UCSD-AML1 (cell line): Measurements from ENCODE around the gene MED28.
A peak's percentile ranks its signal among the peaks of the same experiment; 100 is the strongest.
"Not testable (repeated sequence)": the region's sequence is repeated elsewhere in the genome, so short reads cannot be mapped to it uniquely, and the experiment has no call there.

Experiments used
- DNase-seq: peaks from one replicate; lab custom pipeline; 2025; ENCODE audit not compliant: unreplicated experiment; lab: John Stamatoyannopoulos, UW

The MED28 gene, protein sequence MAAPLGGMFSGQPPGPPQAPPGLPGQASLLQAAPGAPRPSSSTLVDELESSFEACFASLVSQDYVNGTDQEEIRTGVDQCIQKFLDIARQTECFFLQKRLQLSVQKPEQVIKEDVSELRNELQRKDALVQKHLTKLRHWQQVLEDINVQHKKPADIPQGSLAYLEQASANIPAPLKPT

DNA sequence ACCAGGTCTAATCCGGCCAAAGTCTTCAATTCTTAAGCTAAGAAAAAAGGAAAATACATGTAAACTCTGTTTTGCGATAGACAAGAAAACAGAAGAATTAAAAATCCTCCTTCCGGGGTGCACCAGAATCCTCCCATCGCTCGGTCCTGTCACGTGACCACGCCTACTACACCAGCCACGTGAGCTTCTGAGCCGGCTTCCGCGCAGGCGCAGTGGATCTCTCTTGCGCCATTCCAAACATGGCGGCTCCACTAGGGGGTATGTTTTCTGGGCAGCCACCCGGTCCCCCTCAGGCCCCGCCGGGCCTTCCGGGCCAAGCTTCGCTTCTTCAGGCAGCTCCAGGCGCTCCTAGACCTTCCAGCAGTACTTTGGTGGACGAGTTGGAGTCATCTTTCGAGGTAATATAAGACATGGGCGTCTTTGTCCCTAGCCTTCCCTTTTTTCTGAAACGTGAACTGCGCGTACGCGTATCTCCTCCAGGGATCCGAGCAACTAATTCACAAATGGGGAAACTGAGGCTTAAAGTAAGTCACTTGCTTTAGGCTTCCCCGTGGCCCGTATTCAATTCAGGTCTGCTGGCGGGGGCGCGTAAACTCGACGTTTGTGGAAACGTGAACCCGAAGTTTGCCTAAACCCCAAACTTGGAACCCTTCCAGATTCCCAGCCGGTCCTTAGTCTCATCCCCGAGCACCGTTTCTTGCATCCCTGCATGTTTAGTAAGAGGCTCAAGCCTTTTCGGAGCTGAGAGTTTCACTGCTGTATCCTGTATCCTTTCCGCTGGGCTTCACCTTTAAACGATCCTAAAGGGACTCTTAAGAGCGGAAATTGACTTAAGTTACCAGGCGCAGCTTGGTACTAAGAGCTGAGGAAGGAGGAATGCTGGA is at the start of gene MED28:
MED28 (plus strand) TSS at position 226 of the 884 bp plus-strand sequence; CDS start at position 240, 14 bp downstream.
- peak; percentile 93 for DNase-seq

DNA sequence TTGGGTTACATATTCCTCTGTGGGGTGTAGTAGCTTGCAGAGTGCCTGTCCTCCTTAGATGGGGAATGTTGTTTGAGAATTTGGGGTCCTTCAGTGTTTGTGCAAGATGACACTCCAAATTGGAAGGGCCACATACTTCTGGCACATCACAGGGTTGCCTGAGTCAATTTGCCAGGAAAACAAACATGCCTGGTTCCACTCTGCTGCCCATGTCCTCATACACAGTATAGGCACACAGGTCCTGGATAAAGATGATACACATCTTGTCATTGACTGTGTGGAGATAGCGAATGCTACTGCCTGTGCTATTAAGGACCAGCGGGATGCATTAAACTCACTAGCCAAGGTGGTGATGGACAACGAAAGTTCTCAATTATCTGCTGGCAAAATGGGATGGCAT is 48.6 kb upstream of the MED28 start:
- DNase-seq, result no peak

DNA sequence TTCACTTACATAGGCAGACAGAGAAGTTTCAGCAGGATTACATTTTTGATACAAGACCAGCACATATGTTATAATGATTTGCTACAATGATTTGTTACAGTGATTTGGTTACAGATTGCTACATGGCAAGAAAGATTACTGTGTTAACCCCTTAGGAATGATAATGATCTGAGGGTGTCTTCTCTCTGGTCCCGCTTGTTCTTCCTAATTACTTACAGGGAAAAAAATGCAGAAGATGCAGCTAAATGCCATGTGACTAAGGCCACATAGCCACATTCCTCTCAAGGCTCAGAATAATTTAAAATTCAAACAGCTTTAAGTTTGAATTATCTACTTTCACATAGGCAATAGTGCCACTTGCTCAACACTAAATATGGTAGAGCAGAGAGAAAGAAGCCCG is 47.2 kb upstream of the MED28 start:
- no peak for DNase-seq

DNA sequence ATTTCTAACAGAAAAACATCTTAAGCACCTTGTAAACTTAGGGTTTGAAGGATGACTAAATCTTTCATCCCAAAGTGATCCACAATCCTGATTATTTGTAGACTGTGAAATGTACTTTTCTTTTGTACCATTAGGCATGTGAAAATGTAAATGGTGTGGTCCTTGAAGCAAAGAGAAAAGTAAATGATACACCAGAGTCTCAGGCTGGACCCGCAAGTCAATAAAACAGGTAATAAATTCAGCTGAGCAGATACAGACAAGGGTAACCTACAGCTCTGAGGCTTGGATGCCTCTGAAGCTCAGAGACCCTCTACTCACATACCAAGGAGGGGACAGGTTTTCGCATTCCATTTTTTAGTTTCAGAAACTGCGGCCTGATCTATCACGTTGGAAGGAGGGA is 40.2 kb upstream of the MED28 start:
- no peak for DNase-seq

DNA sequence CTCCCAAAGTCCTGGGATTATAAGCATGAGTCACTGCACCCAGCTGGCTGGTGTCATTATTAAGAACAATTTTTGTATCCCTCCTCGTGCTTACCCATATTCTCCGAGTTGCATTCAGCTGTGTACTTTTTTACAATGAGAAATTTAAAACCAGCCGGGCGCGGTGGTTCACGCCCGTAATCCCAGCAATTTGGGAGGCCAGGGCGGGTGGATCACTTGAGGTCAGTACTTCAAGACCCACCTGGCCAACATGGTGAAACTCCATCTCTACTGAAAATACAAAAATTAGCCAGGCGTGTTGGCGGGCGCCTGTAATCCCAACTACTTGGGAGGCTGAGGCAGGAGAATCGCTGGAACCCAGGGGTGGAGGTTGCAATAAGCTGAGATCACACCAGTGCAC is 39.3 kb upstream of the MED28 start:
- DNase-seq, result not testable (repeated sequence)

DNA sequence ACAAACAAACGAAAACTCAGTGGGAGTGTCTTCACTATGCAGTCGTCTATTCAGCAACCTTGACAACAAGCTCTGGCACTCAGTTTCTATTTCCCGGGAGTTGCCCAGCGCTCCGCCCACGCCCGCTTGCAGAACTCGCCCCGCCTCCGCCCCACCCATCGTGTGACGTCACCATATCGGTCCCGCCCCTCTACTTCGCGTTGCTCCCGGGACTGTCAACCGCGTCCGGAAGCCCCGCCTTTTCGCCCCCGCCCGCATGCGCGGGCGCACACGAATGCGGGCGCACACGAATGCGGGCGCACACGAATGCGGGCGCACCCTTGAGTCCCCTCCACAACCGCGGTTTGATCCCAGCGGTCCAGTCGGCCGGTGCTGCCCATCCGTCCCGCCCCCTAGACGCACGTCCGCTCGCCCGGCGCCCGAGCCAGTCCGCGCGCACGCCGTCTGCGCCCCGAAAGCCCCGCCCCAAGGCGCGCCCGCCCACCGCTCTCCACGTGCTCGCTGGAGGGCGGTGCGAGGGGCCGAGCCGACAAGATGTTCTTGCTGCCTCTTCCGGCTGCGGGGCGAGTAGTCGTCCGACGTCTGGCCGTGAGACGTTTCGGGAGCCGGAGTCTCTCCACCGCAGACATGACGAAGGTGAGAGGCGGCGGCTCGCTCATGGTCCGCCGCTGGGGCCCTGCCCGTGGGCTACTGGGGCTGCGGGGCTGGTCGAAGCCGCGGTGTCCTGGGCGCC is 37.3 kb upstream of the MED28 start, which contains the start of gene LAP3:
LAP3 (plus strand) TSS at position 267 of the 733 bp plus-strand sequence; CDS start at position 535, 268 bp downstream.
- peak; percentile 99 for DNase-seq

DNA sequence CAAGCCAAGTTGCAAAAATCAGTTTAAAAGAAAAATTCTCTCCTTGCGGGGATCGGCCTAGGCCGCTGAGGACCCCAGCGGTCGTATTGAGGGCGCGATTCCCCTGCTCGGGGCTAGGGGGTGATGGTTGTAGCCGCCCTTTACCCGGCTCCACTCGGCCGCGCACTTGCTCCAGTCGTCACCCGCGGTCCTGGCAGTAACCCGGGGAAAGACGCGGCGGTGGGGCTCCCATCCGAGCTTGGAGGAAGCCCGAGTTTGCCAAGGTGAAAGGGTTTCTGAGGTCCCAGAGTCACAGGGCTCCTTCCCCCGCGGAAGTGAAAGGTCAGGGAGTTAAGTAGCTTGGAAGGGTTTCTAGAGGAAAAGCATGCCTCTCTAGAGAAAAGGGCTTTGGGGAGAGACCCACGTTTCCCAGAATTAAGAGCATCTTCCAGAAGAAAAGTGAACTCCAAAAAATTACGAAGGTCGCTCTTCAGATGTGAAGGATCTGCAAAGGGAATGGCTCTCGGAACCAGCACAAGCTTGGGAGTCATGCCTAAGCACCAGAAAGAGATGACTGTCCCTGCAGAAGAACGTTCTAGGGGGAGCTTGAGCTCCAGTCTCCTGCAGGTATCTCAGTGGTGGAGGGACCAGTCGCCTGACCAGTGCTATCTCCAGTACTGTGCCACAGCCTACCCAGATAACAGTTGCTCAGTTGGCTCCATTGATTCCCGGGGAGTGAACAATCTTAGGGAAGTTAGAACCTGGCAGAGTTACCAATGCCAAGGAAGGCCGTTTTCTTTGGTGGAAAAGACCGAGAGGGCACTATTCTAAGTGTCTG is 36.6 kb upstream of the MED28 start:
- DNase-seq, result peak; percentile 43

DNA sequence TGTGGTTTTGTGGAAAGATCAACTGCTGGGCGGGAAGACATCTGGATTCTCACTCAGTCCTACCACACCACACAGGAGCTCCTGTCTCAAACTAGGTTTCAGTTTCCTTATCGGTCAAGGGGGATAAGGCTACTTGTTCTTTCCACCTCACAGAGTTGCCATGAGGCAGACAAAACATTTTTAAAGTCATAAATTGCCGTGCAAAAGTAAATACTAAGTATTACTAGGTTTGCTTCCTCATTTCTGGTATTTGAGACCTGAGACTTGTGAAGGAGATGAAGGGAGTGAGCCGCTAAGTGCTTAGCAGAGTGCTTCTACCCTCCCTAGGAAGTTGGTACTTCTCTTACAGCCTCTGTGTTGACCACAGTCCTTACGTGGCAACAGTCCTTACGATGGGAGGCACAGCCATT is 36.0 kb upstream of the MED28 start:
- DNase-seq, result no peak

DNA sequence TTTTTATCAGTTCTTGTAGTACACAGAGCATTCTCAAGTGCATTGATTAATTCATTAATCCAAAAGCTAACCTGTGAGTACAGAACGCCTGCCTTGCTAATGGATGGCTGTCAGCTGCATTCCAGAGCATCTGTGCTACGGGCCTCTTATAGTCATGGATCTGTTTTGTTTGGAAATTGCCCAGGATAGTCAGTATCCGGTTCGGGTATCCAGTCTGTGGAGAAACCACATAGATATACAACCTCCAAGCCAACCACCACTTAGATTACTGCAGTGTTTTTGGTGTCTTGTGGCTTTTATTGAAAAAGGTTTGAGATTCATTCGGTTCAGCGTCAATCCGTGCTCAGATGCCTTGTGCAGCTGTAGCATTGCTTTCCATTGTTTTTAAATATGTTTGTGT is 33.5 kb upstream of the MED28 start:
- DNase-seq, result no peak

DNA sequence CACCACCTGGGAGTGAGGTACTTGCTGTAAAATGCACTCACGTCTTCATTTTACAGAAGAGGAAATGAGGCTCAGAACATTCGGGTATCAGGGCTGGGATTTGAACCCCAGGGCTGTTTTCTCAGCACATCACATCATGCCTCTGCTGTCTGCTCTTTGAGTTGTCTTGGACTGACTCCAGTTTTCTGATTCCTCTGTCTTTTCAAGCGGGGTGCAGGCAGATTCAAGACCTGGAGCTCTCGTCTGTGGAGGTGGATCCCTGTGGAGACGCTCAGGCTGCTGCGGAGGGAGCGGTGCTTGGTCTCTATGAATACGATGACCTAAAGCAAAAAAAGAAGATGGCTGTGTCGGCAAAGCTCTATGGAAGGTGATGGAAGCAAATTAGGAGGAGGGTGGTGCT is 31.2 kb upstream of the MED28 start:
- DNase-seq, result no peak

DNA sequence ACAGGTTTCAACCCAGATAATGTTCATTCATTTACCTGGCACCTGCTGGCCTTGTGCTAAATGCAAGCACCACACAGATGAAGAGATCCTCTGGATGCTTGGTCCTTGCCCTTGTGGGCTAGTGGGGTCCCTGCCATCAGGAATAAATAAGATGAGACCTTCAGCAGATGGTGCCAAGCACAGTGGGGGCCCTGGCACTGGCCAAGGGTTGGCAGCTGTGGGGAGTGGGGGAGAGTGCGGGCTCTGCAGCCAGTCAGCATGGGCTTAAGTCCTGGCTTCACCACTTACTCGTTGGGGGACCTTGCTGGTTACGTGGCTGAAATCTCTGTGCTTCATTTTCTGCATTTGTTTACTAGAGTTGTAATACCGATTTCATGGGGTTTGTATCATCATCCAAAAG is 30.5 kb upstream of the MED28 start:
- DNase-seq, result no peak

DNA sequence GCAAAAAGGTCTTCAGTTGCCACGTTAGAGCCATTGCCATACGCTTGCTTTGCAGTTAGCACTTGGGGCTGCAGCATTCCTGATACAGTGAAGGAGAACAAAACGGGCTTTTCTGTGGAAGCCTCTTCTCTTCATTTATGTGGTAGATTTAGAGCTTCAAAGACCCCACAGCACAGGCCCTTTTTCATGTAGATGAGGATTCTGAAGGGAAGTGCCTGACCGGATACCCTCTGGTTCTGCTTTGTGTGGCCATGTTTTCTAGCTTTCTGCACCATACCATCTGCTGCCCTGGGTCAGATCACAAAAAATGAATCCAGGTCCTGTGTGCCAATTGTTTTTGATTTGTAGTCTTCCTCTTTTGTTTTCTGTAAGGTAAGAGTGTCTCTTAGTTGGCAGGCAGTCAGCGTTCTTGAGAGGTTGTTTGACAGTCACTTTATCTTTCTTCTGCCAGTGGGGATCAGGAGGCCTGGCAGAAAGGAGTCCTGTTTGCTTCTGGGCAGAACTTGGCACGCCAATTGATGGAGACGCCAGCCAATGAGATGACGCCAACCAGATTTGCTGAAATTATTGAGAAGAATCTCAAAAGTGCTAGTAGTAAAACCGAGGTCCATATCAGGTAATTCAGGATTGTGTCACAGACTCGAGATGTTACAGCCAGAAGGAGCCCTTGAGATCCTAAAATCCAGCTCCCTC is 29.8 kb upstream of the MED28 start:
- DNase-seq, result no peak

DNA sequence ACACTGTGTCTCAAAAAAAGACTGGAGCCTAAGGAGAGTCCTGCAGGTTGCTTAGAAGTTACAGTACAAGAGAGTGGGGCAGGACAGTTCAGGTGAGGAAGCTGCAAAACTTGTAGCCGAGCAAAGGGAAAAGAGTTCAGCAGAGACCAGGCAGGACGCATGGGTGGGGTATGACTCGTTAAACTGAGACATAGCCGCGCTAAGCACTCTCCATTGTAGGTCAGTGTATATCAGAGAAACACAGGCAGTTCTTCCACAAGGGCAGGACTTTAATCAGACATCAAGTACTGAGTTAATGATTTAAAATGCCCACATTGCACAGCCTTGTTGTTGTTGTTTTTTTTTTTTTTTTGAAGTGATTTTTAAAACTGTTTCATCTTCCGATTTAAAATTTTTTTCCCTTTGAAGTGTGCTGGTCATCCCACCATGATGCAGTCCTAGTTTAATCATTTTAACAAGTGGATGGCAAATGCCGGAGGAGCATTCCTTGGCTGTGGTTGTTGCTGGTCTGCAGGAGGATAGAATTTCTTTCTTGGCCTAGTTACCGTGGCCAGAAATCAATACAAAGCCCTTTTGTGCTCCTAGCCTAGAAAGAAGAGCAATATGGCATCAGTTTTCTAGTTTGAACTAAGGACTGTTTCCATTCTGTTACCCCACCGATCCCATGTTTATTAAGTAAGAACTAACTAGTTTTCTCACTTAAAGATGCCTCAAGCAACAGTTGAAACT is 27.2 kb upstream of the MED28 start:
- no peak for DNase-seq

DNA sequence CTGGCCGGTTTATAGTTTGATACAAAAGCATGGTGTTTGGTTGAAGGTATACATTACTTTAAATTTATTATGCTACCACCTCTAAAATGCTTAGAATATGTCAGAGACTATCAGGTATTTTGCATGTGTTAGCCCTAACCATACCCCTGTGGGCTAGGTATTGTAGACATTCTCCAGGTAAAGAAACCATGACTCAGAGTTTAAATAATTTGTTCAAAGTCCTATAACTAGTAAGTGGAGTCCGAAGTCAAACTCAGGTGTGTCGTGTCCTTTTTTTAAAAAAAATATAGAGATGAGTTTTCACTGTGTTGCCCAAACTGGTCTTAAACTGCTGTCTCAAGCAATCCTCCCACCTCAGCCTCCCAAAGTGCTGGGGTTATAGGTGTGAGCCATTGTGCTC is 25.1 kb upstream of the MED28 start:
- DNase-seq, result no peak

DNA sequence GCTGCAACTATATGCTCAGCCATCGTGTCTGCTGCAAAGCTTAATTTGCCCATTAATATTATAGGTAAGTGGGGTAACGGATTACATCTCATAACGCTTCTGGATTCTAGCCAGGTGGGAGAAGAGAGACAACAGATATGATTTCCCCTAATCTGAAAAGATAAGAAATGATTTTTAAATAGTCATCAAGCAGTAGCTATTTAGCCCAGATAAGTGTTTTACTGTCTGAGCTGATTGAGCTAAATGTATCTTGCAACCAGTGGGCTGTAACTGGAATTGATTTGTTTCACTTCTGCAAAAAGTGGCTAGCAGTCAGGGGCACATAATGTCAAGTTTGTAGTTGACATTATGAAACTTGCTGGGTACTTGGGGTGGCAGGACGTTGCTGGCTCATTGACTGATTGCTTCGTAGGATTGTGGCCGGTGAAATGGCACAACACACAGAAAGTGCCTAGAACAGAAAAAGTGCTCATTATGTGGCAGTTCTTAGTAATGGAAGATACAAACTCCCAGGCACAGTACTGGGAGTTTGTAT is 18.9 kb upstream of the MED28 start:
- no peak for DNase-seq

DNA sequence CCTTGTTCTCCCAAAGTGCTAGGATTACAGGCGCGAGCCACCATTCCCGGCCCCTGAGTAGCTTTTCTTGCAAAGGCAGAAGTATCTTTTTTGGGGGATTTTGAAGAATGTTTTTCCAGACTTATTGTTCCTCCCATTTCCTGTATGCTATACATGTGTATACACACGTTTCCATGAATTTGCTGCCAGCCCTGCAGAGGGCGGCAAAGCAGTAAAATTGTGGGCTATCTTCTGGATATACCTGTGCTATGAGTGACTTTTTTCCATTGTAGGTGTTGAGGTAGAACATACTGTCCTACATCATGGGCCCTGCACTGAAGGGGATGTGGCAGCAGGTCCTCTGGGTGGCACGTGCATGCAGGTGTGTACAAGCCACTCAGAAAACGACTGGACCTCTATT is 16.9 kb upstream of the MED28 start:
- DNase-seq, result no peak

DNA sequence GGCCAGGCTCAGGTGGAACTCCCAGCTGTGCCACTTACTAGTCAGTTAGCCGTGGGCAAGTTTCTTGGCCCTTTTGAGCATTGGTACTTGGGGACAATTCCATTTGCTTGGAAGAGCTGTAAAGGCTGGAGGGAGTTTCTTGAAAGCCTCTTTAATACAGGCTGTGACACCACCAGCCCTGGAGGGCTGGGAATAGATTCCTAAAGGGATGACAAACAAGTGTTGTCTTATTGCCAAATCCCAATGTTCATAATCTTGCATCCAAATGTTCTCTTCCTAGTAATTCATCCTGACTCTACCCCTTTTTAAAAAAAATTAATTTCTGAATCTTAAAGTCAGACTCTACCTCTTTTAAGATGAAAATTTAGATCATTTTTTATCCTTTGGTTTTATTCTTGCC is 14.6 kb upstream of the MED28 start:
- DNase-seq, result no peak

DNA sequence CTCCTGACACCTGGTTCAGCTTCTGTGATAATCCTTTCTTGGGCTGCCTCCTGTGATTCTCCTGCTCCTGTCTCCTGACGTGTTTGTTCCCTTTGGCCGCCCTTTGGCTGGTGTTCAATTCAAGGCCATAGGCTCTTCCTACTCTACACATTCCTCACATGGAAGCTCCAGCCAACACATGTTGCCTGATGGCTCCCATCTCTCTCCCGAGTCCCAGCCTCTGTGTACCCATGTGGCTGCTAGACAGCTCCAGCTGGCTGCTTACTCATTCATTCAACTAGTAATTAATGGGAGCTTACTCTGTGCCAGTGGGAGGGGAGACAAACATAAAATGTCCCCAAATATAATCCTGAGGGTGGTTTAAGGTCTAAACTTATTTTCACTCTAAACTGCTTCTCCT is 9.2 kb upstream of the MED28 start:
- no peak for DNase-seq

DNA sequence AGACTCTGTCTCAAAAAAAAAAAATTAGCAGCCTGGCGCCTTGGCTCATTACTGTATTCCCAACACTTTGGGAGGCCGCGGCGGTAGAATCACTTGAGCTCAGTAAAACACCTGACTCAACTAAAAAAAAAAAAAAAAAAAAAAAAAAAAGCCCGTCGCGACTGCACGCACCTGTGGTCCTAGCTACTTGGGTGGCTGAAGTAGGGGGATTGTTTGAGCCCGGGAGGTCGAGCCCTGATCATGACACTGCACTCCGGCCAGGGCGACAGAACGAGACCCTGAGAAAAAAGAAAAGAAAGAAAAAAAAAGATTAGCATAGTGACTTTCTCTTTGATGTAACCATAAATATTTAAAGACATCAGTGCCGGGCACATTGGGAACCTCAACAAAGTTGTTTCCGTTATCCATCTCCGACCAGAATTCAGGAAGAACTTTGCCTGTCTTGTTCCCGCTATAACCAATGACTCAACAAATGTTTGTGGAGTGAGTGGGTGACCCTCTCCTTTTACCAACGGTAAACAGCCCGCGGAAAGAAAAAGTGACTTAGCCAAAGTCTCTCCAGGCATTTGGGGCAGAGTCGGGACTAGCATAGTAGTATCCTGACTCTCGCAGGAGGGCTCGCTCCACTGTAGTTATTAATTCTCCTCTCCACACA is 553 bp upstream of the MED28 start:
- DNase-seq, result no peak
